HL-60 (cell line): ENCODE results near the gene PTGDR.

Experiments used
- DNase-seq, 2 experiments: peaks; one replicate each; pipeline ENCODE4 v3.0.0-alpha.2; 2010 to 2020; ENCODE audit warnings: low read depth in 1 of 2, low spot score in 1 of 2
- H3K27ac ChIP-seq: fragments of 250-450 bp; sonication (Bioruptor Pico); replicated peaks from 2 replicates; pipeline ENCODE4 v1.5.1; 2020; ENCODE audit warnings: mild to moderate bottlenecking, moderate library complexity
- H3K27me3 ChIP-seq: fragments of 250-450 bp; sonication (Bioruptor Pico); 2 replicates; pipeline ENCODE4 v1.5.1; 2021; ENCODE audit warnings: mild to moderate bottlenecking, moderate library complexity; ENCODE audit not compliant: insufficient read depth, poor library complexity, severe bottlenecking
- H3K4me3 ChIP-seq: replicated peaks from 2 replicates; pipeline ENCODE4 v1.5.1; 2011; ENCODE audit warnings: mild to moderate bottlenecking, control low read depth, low read length; ENCODE audit not compliant: insufficient read depth
- GABPA ChIP-seq: IDR thresholded peaks from 2 replicates; pipeline ENCODE4 v1.6.1; 2012; ENCODE audit warnings: low read depth
- POLR2AphosphoS5 ChIP-seq: IDR thresholded peaks from 2 replicates; pipeline ENCODE4 v1.6.1; 2012; ENCODE audit warnings: low read depth
- SPI1 ChIP-seq: IDR thresholded peaks from 2 replicates; pipeline ENCODE4 v1.6.1; 2012; ENCODE audit warnings: low read depth, mild to moderate bottlenecking, borderline replicate concordance
- TF ChIP-seq, protein P1 (sequence below): IDR thresholded peaks from one replicate; pipeline ENCODE4 v1.5.1; 2011; ENCODE audit warnings: low read length, control low read depth, inconsistent platforms; ENCODE audit not compliant: insufficient read depth
- TF ChIP-seq, protein P2 (sequence below): IDR thresholded peaks from 2 replicates; pipeline ENCODE4 v1.6.1; 2012; ENCODE audit warnings: low read depth; ENCODE audit not compliant: insufficient replicate concordance

Gene PTGDR

DNA sequence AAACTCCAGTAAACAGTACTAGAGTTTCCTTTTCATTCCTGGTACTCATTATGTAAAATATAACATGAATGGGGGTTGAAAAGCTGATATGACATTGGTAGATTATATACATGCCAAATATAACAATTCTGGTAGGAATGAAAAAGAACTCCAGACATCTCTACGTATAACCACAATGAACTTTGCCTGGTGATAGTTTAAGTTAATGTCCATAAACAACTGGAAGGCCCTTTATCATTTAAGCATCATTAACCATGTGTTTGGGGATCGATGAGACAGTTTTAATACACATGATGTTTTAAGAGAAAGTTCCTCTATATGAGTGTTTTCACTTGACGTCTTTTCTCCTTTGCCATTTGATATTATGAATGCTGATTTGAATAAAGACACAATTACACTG, 52.4 kb downstream of the PTGDR start:
- H3K27me3 ChIP-seq: no peaks in the 10 kb centered on the region
- TF ChIP-seq, protein P1, sequence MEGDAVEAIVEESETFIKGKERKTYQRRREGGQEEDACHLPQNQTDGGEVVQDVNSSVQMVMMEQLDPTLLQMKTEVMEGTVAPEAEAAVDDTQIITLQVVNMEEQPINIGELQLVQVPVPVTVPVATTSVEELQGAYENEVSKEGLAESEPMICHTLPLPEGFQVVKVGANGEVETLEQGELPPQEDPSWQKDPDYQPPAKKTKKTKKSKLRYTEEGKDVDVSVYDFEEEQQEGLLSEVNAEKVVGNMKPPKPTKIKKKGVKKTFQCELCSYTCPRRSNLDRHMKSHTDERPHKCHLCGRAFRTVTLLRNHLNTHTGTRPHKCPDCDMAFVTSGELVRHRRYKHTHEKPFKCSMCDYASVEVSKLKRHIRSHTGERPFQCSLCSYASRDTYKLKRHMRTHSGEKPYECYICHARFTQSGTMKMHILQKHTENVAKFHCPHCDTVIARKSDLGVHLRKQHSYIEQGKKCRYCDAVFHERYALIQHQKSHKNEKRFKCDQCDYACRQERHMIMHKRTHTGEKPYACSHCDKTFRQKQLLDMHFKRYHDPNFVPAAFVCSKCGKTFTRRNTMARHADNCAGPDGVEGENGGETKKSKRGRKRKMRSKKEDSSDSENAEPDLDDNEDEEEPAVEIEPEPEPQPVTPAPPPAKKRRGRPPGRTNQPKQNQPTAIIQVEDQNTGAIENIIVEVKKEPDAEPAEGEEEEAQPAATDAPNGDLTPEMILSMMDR: no peak
- no peak for TF ChIP-seq SPI1
- TF ChIP-seq, protein P2, sequence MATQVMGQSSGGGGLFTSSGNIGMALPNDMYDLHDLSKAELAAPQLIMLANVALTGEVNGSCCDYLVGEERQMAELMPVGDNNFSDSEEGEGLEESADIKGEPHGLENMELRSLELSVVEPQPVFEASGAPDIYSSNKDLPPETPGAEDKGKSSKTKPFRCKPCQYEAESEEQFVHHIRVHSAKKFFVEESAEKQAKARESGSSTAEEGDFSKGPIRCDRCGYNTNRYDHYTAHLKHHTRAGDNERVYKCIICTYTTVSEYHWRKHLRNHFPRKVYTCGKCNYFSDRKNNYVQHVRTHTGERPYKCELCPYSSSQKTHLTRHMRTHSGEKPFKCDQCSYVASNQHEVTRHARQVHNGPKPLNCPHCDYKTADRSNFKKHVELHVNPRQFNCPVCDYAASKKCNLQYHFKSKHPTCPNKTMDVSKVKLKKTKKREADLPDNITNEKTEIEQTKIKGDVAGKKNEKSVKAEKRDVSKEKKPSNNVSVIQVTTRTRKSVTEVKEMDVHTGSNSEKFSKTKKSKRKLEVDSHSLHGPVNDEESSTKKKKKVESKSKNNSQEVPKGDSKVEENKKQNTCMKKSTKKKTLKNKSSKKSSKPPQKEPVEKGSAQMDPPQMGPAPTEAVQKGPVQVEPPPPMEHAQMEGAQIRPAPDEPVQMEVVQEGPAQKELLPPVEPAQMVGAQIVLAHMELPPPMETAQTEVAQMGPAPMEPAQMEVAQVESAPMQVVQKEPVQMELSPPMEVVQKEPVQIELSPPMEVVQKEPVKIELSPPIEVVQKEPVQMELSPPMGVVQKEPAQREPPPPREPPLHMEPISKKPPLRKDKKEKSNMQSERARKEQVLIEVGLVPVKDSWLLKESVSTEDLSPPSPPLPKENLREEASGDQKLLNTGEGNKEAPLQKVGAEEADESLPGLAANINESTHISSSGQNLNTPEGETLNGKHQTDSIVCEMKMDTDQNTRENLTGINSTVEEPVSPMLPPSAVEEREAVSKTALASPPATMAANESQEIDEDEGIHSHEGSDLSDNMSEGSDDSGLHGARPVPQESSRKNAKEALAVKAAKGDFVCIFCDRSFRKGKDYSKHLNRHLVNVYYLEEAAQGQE: no peak
- no peak for TF ChIP-seq GABPA
- TF ChIP-seq POLR2AphosphoS5: no peak
- DNase-seq: no peak
- no peak overlapping the region for H3K27ac ChIP-seq
- no peak overlapping the region for H3K4me3 ChIP-seq

DNA sequence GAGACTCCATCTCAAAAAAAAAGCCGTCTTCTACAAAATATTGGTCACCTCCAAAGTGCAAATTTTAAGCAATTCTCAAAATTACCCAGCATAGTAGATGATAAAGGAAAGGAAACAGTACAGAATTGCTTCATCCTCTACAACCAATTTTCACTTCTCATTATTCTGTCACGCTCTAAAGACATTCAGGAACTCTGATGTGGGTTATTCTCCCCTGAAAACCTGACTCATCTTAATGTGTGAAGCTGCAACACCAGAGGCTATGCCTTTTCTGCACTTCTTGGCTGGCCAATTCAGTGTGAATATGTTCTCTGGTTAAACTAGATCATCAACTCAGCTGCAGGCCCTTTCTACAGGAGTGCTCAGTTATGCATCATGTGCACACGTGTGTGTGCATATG, 57.6 kb downstream of the PTGDR start:
- Histone ChIP-seq H3K27ac (peak overlapping the region; percentile 56), H3K4me3 (no peak overlapping the region), H3K27me3 (no peaks in the 10 kb centered on the region)
- no peak for TF ChIP-seq POLR2AphosphoS5
- TF ChIP-seq, protein P2: no peak
- TF ChIP-seq, protein P1: no peak
- peak; percentile 71; the same call in 1 of the 2 replicates for TF ChIP-seq SPI1
- no peak for TF ChIP-seq GABPA
- peak; percentile 72 to 75 for DNase-seq

DNA sequence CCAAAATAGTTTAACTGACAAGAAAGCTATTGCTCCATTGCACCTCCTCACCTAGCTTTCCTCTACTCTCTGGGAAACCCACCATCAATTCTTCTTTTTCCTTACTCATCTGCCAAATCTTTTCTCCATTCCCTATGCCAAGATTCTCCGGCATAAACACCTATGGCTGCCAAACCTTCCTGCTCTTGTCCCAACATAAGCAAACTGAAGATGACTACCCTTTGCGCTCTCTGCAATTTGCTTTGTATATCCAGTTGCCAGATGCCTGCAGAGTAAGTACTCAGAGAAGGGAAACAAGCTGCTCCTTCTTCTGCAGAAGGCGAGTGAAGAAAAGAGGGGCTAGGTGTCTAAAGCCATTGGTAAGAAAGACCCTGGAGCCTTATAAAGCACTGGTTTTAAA, 58.1 kb downstream of the PTGDR start:
- Histone ChIP-seq H3K4me3 (no peak overlapping the region), H3K27ac (no peak overlapping the region), H3K27me3 (no peaks in the 10 kb centered on the region)
- TF ChIP-seq POLR2AphosphoS5 (no peak), SPI1 (no peak), GABPA (no peak)
- TF ChIP-seq, protein P1: no peak
- TF ChIP-seq, protein P2: no peak
- no peak for DNase-seq
